ENCODE measurements around the gene SLC39A10.

DNA sequence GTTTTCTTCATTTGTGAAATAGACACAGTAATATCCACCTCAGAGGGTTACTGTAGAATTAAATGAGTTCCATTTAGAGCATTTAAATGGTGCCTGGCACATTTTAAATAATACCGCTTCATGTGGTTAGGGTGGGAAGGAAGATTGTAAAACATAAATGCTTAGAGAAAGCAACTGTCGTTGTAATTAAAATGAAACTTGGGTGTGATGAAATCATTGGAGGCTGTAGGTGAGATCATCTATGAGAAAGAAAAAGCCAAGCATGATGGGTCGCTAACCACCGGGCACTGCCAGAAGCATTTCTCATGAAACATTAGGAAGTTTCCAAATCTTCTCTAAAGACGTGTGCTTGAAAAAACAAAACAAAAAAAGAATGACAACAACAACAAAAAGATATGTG is 8.2 kb upstream of the SLC39A10 start:
- no peak for TF ChIP-seq CTCF (IDR thresholded peaks at IDR 0.05)
- no peak for TF ChIP-seq POLR2A (IDR thresholded peaks at IDR 0.05)
